ENCODE measurements around the gene PHLDB2. TPM values are rescaled to one million over a fixed set of nuclear protein-coding genes. Genes with fewer than 3 reads are reported as not detected.
A peak's percentile ranks its signal among the peaks of the same experiment; 100 is the strongest.

Gene PHLDB2
- total and polyA plus RNA-seq, 2 of the 4 experiments (the other 2 are of a cell fraction) = 10.6 to 28.7 TPM

GRCh38 chr3:111884411-111885018 is 25.4 kb downstream of the PHLDB2 start:
- TF ChIP-seq, protein P1, sequence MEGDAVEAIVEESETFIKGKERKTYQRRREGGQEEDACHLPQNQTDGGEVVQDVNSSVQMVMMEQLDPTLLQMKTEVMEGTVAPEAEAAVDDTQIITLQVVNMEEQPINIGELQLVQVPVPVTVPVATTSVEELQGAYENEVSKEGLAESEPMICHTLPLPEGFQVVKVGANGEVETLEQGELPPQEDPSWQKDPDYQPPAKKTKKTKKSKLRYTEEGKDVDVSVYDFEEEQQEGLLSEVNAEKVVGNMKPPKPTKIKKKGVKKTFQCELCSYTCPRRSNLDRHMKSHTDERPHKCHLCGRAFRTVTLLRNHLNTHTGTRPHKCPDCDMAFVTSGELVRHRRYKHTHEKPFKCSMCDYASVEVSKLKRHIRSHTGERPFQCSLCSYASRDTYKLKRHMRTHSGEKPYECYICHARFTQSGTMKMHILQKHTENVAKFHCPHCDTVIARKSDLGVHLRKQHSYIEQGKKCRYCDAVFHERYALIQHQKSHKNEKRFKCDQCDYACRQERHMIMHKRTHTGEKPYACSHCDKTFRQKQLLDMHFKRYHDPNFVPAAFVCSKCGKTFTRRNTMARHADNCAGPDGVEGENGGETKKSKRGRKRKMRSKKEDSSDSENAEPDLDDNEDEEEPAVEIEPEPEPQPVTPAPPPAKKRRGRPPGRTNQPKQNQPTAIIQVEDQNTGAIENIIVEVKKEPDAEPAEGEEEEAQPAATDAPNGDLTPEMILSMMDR (conservative IDR thresholded peaks at IDR 0.05; ENCODE audit: low read depth, low read length) = no peak
- TF ChIP-seq BHLHE40 (IDR thresholded peaks at IDR 0.05; ENCODE audit: low read depth, low read length) = no peak
- Histone ChIP-seq H2BK20ac (ENCODE audit: low read depth, low read length) (no peak overlapping the region), H2BK120ac (ENCODE audit: low read depth, low read length) (no peak overlapping the region), H2BK5ac (ENCODE audit: low read depth, low read length, poor library complexity, severe bottlenecking) (no peak overlapping the region), H3K9me3 (ENCODE audit: control insufficient read depth, insufficient read depth, low read length) (peaks cover 1% of the 10 kb centered on the region; the same call in 1 of the 2 replicates), H3K18ac (ENCODE audit: low read depth, low read length) (no peak overlapping the region), H3K23ac (ENCODE audit: low read depth, low read length) (no peak overlapping the region), H4K8ac (ENCODE audit: low read depth in 2 of 2, low read length in 2 of 2) (no peak overlapping the region), H2AK5ac (ENCODE audit: low read depth, low read length) (no peak overlapping the region), H4K91ac (ENCODE audit: insufficient read depth, low read depth, low read length) (no peak overlapping the region), H3K36me3 (ENCODE audit: control insufficient read depth, insufficient read depth, low read length) (peaks cover 12% of the 10 kb centered on the region), H2BK15ac (ENCODE audit: low read depth, low read length) (no peak overlapping the region), H2AFZ (replicated peaks; ENCODE audit: low read length, poor library complexity) (no peak overlapping the region), H3K56ac (ENCODE audit: extremely low read depth, insufficient read depth, low read length) (no peak overlapping the region), H3K4me3 (ENCODE audit: insufficient read depth, low read depth, low read length) (no peak overlapping the region), H3K4ac (ENCODE audit: low read depth, low read length) (no peak overlapping the region), H3K14ac (replicated peaks; ENCODE audit: low read depth, low read length) (no peak overlapping the region), H3K27me3 (ENCODE audit: control insufficient read depth, insufficient read depth, low read length) (no peaks in the 10 kb centered on the region), H4K5ac (ENCODE audit: low read depth, low read length) (no peak overlapping the region), H3K4me1 (ENCODE audit: control insufficient read depth, insufficient read depth, low read length) (no peaks in the 10 kb centered on the region), H3K79me1 (ENCODE audit: low read depth in 1 of 2, low read length in 2 of 2) (peaks cover 0 to 21% of the 10 kb centered on the region in 2 experiments; a peak in 1 of 4 replicates), H2AK9ac (replicated peaks; ENCODE audit: low read depth, low read length, poor library complexity) (no peak overlapping the region), H3K27ac (ENCODE audit: insufficient read depth, low read length) (no peak overlapping the region), H4K20me1 (ENCODE audit: insufficient read depth, low read length) (no peaks in the 10 kb centered on the region), H3K9me1 (ENCODE audit: insufficient read depth, low read length) (no peaks in the 10 kb centered on the region), H3K9ac (ENCODE audit: low read depth, low read length) (no peak overlapping the region), H3K4me2 (ENCODE audit: low read depth, low read length) (no peak overlapping the region)
- DNase-seq = no peak
- dilution Hi-C loops (cut with HindIII; ENCODE audit: low sequenced_read_pairs, unreplicated experiment) (no loop called here), intact Hi-C loops (cut with micrococcal nuclease) (no loop called here), in situ Hi-C loops (cut with MboI; ENCODE audit: low sequenced_read_pairs) (no loop called here)
- CTCF ChIA-PET = interaction anchor here (0.6 to 0.9 kb wide), 2 partner anchors 13 to 1903 kb away, joined by 3 read pairs; no protein-coding TSS in a partner anchor
- 97% methylated on average over 7 of the region's 11 CpGs; no CpG with 5 or more reads in 1 of the 2 experiments for WGBS, 2 experiments (ENCODE audit: extremely low coverage in 2 of 2, insufficient read length in 1 of 2)
- BruUV-seq (replicated peaks) = TSS peak; percentile 85
- POLR2A ChIA-PET (ENCODE audit: unreplicated experiment) = no interaction called here
- no peak for ATAC-seq (ENCODE audit: low read depth)

All from IMR-90 (cell line).